ENCODE results near the gene PDE3A.

DNA sequence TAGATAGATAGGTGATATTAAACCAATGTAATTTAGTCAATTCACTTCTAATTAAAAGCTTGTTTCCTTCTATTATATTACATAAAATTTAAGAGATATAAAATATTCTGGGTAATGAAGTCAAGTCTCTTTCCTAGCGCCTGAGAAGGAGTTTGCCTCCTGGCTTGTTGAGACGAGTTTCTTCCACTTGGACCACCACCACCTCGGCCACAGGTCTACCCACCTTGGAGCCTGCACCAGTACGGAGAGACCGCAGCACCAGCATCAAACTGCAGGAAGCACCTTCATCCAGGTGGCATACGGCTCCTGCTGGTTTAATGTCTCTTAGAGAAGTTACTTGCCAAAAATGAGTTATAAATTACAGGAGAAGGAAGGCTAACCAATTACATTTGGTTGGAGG lies 247.8 kb downstream of the PDE3A start:
- TF ChIP-seq, protein P1, sequence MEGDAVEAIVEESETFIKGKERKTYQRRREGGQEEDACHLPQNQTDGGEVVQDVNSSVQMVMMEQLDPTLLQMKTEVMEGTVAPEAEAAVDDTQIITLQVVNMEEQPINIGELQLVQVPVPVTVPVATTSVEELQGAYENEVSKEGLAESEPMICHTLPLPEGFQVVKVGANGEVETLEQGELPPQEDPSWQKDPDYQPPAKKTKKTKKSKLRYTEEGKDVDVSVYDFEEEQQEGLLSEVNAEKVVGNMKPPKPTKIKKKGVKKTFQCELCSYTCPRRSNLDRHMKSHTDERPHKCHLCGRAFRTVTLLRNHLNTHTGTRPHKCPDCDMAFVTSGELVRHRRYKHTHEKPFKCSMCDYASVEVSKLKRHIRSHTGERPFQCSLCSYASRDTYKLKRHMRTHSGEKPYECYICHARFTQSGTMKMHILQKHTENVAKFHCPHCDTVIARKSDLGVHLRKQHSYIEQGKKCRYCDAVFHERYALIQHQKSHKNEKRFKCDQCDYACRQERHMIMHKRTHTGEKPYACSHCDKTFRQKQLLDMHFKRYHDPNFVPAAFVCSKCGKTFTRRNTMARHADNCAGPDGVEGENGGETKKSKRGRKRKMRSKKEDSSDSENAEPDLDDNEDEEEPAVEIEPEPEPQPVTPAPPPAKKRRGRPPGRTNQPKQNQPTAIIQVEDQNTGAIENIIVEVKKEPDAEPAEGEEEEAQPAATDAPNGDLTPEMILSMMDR (IDR thresholded peaks at IDR 0.05) = no peak
- TF ChIP-seq, protein P2, sequence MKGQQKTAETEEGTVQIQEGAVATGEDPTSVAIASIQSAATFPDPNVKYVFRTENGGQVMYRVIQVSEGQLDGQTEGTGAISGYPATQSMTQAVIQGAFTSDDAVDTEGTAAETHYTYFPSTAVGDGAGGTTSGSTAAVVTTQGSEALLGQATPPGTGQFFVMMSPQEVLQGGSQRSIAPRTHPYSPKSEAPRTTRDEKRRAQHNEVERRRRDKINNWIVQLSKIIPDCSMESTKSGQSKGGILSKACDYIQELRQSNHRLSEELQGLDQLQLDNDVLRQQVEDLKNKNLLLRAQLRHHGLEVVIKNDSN (CRISPR knock-in tag; IDR thresholded peaks at IDR 0.05) = no peak
- TF ChIP-seq, protein P3, sequence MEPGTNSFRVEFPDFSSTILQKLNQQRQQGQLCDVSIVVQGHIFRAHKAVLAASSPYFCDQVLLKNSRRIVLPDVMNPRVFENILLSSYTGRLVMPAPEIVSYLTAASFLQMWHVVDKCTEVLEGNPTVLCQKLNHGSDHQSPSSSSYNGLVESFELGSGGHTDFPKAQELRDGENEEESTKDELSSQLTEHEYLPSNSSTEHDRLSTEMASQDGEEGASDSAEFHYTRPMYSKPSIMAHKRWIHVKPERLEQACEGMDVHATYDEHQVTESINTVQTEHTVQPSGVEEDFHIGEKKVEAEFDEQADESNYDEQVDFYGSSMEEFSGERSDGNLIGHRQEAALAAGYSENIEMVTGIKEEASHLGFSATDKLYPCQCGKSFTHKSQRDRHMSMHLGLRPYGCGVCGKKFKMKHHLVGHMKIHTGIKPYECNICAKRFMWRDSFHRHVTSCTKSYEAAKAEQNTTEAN (CRISPR knock-in tag; IDR thresholded peaks at IDR 0.05) = no peak
- TF ChIP-seq ZBTB21 (CRISPR knock-in tag; IDR thresholded peaks at IDR 0.05; ENCODE audit: borderline replicate concordance) (no peak), IRF2 (CRISPR knock-in tag; IDR thresholded peaks at IDR 0.05; ENCODE audit: borderline replicate concordance, low read depth) (no peak), CREB1 (CRISPR knock-in tag; IDR thresholded peaks at IDR 0.05) (no peak), RELA (CRISPR knock-in tag; IDR thresholded peaks at IDR 0.05; ENCODE audit: borderline replicate concordance) (no peak), ZNF263 (CRISPR knock-in tag; IDR thresholded peaks at IDR 0.05; ENCODE audit: low read depth) (no peak), PRRX2 (CRISPR knock-in tag; IDR thresholded peaks at IDR 0.05) (no peak), JUN (CRISPR knock-in tag; IDR thresholded peaks at IDR 0.05) (no peak), ZNF138 (CRISPR knock-in tag; conservative IDR thresholded peaks at IDR 0.05) (no peak), ZNF317 (CRISPR knock-in tag; IDR thresholded peaks at IDR 0.05; ENCODE audit: borderline replicate concordance, low read depth) (no peak)
- TF ChIP-seq, protein P4, sequence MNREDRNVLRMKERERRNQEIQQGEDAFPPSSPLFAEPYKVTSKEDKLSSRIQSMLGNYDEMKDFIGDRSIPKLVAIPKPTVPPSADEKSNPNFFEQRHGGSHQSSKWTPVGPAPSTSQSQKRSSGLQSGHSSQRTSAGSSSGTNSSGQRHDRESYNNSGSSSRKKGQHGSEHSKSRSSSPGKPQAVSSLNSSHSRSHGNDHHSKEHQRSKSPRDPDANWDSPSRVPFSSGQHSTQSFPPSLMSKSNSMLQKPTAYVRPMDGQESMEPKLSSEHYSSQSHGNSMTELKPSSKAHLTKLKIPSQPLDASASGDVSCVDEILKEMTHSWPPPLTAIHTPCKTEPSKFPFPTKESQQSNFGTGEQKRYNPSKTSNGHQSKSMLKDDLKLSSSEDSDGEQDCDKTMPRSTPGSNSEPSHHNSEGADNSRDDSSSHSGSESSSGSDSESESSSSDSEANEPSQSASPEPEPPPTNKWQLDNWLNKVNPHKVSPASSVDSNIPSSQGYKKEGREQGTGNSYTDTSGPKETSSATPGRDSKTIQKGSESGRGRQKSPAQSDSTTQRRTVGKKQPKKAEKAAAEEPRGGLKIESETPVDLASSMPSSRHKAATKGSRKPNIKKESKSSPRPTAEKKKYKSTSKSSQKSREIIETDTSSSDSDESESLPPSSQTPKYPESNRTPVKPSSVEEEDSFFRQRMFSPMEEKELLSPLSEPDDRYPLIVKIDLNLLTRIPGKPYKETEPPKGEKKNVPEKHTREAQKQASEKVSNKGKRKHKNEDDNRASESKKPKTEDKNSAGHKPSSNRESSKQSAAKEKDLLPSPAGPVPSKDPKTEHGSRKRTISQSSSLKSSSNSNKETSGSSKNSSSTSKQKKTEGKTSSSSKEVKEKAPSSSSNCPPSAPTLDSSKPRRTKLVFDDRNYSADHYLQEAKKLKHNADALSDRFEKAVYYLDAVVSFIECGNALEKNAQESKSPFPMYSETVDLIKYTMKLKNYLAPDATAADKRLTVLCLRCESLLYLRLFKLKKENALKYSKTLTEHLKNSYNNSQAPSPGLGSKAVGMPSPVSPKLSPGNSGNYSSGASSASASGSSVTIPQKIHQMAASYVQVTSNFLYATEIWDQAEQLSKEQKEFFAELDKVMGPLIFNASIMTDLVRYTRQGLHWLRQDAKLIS (CRISPR knock-in tag; IDR thresholded peaks at IDR 0.05; ENCODE audit: borderline replicate concordance) = no peak
